ENCODE measurements around the gene DIDO1.
"Not testable (repeated sequence)": the region's sequence is repeated elsewhere in the genome, so short reads cannot be mapped to it uniquely, and the experiment has no call there.

The DIDO1 gene

DNA sequence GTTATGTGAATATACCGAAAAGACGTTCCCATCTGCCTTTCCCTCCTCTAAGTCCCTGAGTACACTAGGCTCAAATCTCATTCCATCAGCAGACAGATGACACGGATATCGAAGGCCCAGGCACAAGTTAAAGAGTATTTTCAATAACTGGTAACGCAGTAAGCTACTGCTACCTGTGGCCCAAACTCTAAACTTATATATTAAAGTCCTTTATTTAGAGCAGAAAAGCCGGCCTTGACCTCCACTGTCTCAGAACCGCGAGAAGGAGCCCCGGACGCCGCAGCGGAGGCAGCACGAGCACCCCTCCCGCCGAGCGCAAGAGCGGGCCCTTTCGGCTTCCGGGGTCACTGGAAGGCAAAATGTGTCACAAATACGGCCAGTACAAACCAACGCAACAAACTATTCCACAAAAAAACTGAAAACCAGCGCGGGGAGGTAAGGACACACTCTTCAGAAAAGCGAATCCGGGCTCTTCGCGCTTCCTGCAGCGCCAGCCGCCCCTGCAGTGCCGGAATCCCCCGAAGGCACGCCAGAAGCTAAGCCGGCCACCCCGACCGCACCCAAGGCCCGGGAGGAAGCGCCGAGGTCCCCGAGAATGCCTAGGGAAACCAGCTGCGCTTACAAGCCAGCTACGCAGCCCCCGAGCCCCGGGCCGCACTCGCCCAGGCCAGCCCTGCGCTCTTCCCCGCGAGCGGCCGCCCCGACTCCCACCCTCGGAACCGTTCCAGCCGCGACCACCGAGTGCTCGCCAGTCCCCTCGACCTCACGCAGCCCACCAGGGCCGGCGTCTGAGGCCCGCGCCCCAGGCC, 681 bp downstream of the DIDO1 start:
- no peak for DNase-seq

GRCh38 chr20:62925076-62925419, 1.3 kb downstream of the DIDO1 start:
- no peak for DNase-seq

DNA sequence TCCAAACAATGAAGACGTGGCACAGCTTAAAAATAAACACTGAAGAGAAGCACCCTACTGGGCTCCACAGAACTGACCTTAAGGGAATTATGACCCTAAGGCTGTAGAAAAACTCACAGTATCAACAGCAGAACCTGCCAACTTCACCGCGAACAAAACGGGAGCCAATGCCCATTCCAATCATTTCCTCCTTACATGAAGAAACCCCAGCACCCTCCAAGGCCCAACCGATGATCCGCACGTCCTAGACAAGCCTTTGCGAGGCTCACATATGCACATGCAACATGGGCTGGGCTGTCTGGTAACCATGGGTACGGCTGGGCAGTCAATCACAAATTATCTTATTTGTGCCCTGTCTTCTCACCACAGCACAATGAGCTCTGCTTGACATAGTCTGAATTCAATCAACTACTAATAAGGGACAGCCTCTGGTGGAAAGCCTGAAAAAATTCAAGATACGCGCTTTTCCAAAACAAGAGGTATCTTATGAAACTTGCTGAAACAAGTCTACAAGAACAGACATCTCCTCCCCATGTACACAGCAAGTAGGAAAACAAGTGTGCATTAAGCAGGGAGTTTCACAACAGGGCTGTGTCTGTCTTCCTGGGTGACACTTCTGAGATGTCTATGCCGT, 1.7 kb downstream of the DIDO1 start:
- no peak for DNase-seq

DNA sequence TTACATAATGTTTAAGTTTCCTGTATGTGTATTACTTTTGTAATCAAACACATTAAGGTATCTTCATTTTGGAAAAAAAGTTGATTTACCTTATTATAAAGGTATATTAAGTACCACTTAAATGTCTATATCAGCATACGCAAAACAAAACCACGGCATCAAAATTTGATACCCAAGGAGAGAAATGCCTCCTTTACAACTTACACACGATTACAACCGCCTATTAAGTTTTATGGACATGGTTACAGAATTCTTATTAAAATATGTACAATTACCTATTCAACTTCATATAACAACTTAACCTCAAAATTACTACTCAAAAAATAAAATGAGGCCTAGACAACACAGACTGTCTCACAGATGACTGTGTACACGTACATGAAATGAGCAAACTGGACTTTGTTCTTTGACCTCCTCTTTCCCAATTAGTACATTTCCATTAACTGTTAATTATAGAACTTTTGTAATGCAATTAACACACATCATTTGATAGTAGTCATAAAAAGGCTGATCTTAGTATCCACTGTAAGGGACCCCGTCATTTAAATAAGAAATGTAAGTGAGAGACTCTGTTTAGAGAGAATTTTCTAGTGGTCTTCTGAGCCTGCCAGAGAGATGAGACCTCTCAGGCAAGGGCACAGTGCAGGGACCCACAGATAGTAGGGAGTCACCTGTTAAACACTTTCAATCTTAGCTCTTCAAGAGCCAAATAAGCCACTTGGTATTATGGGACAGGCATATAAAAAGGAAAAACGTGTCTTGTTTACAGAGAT, 2.5 kb downstream of the DIDO1 start:
- DNase-seq, result no peak

DNA sequence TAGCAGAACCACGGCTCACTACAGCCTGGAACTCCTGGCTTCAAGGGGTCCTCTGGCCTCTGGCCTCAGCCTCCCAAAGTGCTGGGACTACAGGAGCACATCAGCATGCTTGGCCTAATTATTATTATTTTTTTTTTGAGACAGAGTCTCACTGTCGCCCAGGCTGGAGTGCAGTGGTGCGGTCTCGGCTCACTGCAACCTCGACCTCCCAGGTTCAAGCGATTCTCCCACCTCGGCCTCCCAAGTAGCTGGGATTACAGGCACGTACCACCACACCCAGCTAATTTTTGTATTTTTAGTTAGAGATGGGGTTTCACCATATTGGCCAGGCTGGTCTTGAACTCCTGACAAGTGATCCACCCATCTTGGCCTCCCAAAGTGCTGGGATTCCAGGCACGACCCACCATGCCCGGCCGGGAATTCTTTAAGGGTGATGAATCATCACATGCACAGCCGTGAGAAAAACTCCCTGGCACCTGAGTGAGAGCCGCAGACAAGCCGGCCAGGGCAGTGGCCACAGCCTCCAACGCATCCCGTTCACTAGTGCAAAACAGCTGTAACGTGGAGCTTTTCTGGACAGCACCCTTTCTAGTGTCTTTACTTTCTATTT, 3.1 kb downstream of the DIDO1 start:
- not testable (repeated sequence) for DNase-seq

- no peak for DNase-seq
These were observed 3.8 kb downstream of the DIDO1 start for GRCh38 chr20:62922451-62922921.

- DNase-seq, result no peak
These were observed 5.1 kb downstream of the DIDO1 start for GRCh38 chr20:62921119-62921687.

DNA sequence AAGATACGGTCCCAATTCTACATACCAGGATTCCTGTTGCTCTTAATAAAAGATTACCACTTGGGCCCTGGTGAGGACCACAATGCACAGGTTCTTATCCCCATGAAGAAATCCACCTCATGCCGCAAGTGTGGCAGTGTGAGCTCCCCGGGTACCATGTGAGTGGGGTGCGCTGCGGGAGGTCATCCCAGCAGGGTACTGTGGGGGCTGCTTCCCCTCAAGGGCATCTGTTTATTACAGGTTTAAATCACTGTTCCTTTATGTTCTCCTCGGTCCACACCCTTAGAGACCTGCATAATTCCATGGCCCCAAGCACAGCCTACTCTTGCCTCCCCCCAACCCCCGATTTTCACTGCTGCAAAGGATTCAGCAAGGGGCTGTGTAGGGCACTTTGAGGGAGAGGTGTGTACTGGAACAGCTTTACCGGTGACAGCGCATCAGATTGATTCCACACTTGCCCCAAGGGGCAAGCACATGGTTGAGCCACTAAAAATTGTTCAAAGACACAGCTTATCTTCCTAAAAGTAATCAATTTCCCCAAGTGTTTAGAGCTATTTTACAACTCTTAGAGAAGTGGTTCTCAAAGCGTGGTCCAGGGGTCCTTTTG, 6.2 kb downstream of the DIDO1 start:
- no peak for DNase-seq

GRCh38 chr20:62918831-62919230, 7.5 kb downstream of the DIDO1 start:
- DNase-seq, result no peak

- no peak for DNase-seq
These were observed 8.2 kb downstream of the DIDO1 start for GRCh38 chr20:62918147-62918546.

- DNase-seq, result no peak
These were observed 8.6 kb downstream of the DIDO1 start for GRCh38 chr20:62917720-62918119.

- no peak for DNase-seq
These were observed 9.4 kb downstream of the DIDO1 start for GRCh38 chr20:62916703-62917476.

GRCh38 chr20:62914970-62915457, 11.3 kb downstream of the DIDO1 start:
- DNase-seq, result no peak

DNA sequence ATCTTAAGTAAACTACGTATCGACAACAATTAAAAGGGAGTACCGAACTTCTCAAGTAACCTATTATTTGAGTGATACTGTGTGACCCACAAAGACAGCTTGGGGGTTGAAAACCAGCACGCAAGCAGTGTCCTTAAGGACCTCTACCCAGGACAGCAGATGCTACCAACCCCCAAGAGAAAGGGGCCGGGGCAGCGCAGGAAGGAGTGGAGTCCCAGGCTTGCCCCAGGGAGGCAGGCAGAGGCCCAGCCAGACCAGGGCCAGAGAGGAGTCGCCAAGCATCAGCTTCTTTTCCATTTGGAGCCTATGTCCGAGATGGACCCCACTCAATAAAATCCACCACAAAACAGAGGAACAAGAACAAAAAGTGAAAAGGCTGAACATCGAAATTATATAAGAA, 11.9 kb downstream of the DIDO1 start:
- DNase-seq, result no peak

DNA sequence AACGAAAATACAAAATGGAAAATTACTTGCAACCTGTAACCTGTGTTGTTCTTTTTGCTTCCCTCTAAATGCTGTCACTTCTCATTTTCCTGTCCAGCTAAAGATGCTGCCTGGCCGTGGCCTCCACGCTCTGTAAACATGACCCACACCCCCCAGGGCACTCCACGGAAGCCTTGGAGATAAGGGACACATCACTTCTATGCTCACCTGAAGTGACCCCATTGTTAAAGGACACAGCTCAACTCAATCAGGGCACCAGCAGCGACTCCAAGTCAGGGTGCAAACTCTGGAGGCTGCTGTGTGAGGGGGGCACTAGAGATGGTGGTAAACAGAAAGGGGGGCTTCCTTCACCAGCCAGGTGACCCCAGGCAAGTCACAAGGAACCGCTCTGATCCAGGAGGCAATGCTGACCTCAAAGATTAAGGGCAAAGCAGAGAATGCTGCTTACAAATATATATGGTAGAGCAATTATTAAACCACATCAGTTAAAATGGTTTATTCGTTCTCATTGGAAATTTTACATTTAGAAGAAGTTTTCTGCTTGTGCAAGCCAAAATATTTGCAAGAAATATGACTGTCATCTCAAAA, 13.2 kb downstream of the DIDO1 start:
- DNase-seq, result no peak

DNA sequence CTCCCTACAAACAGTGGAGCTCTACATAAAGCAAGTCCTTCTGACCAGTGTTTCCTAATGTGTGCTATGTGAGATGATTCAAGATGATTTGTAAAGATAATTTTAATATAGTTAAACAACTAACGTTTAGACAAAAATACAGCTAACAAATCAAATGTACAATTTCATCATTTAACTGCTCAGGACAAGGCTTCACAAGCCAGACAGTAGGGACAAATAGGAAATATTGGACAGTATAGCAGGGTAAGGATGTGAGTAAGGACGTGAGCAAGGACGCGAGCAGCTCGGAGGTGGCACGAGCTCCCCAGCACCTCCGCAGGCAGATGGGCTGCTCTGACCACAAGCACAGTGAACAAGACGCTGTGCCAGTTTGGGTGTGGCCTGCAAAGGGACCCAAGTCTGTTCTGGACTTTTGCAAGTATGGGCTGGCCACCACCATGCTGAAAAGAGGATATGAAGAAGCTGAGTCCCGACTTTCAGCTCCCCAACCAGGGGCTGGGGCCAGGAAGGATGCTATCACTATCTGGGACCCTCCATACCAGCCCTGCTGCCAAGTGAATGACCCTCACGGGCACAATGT, 14.5 kb downstream of the DIDO1 start:
- no peak for DNase-seq

DNA sequence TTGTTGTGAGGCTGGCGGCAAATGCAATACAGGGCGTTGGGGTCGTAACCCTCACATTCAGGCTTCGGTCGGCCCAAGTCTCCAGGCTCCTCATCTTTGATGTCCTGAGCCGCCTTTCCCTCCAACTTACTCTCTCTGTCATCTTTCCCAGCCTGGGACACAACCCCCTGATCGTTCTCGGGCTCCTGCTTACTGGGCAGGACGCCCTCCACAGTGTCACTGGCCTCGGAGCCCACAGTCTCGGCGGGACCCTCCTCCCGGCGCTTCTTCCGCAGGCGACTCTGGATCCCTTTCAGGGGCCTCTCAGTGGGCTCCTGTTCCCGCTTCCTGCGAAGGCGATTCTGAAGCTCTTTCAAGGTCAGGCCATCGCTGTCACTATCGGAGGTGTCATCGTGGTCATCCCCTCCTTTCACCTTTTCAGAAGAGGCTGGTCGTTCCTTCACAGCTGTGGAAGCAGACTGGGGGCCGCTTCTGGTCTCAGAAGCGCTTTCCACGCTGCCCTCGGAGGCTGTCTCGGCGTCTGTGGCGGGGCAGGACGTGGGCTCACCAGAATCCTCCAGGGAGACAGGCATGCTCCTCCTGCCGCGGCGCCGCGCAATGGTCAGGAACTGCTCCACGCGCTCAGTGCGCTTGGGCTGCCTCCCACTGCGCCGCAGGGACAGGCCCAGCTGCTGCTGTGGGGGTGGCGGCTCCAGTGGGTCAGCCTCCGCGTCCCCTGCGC, 15.4 kb downstream of the DIDO1 start:
- no peak for DNase-seq

GRCh38 chr20:62910217-62910766, 16.0 kb downstream of the DIDO1 start:
- DNase-seq, result no peak

- DNase-seq, result no peak
These were observed 17.1 kb downstream of the DIDO1 start for GRCh38 chr20:62908971-62909791.

Measured in GOT3 (cell line).